GM13976 (cell line): Measurements from ENCODE around the gene TPM4.

Source experiments
- DNase-seq: peaks from one replicate; pipeline ENCODE4 v3.0.0; 2012; ENCODE audit warnings: low spot score
- in situ Hi-C: fragments of 300-500 bp; cut with MboI; formaldehyde crosslinking; loops from one replicate; pipeline ENCODE4 v1.12.0; 2022; ENCODE audit warnings: low sequenced_read_pairs, mixed read lengths, inconsistent platforms; ENCODE audit not compliant: unreplicated experiment
- TF ChIP-seq, protein P1 (sequence below): IDR thresholded peaks from 2 replicates; pipeline ENCODE4 v1.5.1; 2012; ENCODE audit warnings: borderline replicate concordance, mild to moderate bottlenecking; ENCODE audit not compliant: insufficient read depth; ENCODE audit errors: extremely low read depth, missing control alignments, control extremely low read depth

Gene TPM4

DNA sequence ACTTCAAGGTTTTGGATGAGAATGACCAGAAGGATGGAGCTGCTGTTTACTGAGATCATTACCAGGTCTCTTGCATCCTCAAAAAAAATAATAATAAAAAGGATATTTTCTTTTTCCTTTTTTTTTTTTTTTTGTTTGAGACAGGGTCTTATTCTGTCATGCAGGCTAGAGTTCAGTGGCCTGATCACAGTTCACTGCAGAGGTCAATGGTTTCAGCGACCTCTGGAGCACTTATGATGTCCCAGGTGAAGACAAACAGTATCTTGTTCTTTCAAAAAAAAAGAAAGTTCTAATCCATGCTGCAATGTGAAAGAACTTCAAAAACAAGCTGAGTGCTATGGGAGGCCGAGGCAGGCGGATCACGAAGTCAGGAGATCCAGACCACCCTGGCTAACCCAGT is 30.4 kb upstream of the TPM4 start:
- in situ Hi-C loops, result loop anchor here (10.0 to 25.0 kb wide), 3 partner anchors 149 to 409 kb away; partner anchors contain the start of genes AP1M1 and CYP4F3
- TF ChIP-seq, protein P1, sequence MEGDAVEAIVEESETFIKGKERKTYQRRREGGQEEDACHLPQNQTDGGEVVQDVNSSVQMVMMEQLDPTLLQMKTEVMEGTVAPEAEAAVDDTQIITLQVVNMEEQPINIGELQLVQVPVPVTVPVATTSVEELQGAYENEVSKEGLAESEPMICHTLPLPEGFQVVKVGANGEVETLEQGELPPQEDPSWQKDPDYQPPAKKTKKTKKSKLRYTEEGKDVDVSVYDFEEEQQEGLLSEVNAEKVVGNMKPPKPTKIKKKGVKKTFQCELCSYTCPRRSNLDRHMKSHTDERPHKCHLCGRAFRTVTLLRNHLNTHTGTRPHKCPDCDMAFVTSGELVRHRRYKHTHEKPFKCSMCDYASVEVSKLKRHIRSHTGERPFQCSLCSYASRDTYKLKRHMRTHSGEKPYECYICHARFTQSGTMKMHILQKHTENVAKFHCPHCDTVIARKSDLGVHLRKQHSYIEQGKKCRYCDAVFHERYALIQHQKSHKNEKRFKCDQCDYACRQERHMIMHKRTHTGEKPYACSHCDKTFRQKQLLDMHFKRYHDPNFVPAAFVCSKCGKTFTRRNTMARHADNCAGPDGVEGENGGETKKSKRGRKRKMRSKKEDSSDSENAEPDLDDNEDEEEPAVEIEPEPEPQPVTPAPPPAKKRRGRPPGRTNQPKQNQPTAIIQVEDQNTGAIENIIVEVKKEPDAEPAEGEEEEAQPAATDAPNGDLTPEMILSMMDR, result no peak
- DNase-seq, result no peak

DNA sequence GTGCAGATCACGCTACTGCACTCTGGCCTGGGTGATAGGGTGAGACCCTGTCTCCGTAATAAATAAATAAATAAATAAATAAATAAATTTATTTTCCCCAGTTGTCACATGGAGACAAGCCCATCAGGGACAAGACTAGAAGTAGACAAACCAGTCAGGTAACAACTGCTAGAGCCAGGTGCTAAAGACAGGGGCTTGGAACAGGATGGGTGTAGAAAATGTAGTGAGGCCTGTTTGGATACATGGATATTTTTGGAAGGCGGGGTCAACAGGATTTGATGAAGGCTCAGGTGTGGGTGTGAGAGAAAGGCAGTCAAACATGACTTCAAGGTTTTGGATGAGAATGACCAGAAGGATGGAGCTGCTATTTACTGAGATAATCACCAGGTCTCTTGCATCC is 27.7 kb upstream of the TPM4 start:
- in situ Hi-C loops, result loop anchor here (10.0 to 25.0 kb wide), 3 partner anchors 146 to 411 kb away; partner anchors contain the start of genes AP1M1 and CYP4F3
- TF ChIP-seq, protein P1, result no peak
- DNase-seq, result no peak

DNA sequence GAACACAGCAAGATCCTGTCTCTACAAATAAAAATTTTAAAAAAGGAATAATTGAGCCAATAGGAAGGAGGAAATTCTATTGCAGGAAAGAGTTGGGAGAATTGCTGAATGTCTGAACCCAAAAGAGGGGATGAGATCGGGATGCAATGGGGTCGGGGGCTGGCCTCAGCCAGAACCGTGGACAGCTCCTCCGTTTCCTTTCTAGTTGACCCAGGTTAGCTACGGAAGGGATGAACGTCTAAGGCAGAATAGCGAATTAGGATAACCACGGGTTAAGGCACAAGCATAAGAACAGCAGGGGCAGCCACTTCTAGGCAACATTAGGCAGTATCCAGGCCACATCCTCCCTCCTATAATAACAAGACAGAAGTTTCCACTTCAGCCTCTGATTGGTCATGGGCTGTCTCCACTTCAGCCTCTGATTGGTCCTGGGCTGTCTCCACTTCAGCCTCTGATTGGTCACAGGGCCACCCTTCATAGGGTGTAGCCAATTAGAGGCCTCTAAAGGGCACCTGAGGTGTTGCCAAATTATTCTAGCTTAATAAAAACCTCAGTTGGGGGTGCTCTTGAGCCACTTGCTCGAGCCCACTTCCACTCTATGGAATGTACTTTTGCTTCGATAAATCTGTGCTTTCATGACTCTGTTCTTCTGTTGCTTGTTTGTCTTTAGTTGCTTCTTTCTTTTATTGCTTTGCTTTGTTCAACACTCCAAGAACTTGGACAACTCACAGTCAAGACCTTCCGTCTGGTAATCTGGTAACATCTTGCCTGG is 24.9 kb upstream of the TPM4 start:
- in situ Hi-C loops, result no loop called here
- no peak for DNase-seq
- TF ChIP-seq, protein P1, result no peak

DNA sequence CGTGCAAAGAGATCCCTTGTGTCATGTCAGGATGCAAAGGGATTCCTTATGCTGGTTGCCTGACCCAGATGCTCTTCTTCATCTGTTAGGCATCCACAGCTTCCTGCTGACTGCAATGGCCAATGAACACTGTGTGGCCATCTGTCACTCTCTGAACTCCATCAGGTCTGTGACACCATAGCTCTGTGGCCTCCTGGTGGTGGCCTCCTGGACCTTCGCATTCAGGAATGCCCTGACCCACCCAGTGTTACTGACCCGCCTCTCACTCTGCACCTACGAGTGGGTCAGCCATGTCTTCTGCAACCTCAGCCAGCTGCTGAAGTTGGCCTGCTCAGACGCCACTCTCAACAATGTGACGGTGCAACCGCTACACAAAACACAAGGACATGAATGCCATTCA is 23.9 kb upstream of the TPM4 start:
- DNase-seq, result no peak
- in situ Hi-C loops, result no loop called here
- TF ChIP-seq, protein P1, result no peak

DNA sequence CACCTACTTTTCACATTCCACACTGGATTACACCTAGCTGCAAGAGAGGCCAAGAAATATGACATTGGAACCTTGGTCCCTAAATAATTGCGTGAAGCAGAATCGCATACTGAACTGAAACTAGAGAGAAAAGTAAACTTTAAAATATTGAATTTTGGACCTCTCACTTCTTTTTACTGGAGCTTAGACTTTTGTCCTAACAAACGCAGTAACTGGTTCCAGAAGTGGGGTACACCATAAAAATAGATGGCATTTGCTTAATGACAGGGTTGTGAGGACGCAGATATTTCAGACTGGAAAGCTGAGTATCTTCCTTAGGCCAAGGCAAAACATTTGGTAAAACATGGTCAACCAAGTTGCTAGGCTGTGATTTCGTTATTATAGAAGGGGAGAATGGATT is 19.2 kb upstream of the TPM4 start:
- in situ Hi-C loops, result no loop called here
- TF ChIP-seq, protein P1, result no peak
- DNase-seq, result no peak

DNA sequence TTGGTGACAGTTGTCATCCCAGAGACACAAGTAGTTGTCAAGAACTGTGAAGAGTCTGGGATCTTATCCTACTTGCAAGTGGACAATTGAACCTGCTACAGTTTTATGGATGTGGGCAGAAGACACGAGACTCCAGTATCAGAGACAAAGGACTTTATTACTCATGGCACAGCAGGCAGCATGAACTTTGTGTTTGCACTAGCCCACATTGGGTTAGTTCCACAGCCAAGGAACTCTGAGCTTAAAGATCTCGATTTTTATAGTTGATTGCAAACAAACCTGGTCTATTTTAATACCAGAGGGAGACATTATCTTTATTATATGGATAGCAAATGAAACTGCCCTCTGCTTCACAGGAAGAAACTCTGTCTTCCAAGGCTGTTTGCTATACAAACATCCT is 16.0 kb upstream of the TPM4 start:
- no peak for DNase-seq
- TF ChIP-seq, protein P1, result no peak
- in situ Hi-C loops, result no loop called here
